ENCODE measurements around the gene VILL. TPM values are rescaled to one million over a fixed set of nuclear protein-coding genes. Genes with fewer than 3 reads are reported as not detected.

Gene VILL
- total and polyA plus RNA-seq, 2 donors (not counting 3 experiments of a cell fraction or from before 2014, with no cell fraction given) = 9.0 to 10.0 TPM

DNA sequence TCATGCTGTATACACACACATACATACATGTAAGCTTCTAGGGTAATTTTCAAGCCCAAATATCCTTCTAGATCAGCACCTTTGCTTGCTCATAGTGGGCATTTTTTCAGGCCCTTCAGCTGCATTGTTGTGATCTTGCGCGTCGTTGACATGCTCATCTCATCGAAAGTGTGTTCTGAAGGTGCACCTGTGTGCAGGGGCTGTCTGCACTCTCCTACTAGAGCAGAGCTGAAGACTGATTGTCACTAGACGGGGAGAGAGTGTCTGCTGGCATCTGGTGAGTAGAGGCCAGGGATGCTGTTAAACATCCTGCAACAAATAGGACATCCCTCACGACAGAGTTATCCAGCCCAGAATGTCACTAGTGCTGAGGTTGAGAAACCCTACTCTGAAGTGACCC, 35.7 kb upstream of the VILL start:
- H3K79me2 ChIP-seq (ENCODE audit: control insufficient read depth, insufficient read depth, low read length) = no peaks in the 10 kb centered on the region
- TF ChIP-seq JUN (IDR thresholded peaks at IDR 0.05; ENCODE audit: borderline replicate concordance, insufficient read depth, insufficient read length, low read depth) = no peak
- no peak for TF ChIP-seq EZH2 (IDR thresholded peaks at IDR 0.05; ENCODE audit: borderline replicate concordance, low read depth, low read length, severe bottlenecking)
- no peak for TF ChIP-seq MYC (IDR thresholded peaks at IDR 0.05; ENCODE audit: low read depth, low read length)
- TF ChIP-seq, protein P1, sequence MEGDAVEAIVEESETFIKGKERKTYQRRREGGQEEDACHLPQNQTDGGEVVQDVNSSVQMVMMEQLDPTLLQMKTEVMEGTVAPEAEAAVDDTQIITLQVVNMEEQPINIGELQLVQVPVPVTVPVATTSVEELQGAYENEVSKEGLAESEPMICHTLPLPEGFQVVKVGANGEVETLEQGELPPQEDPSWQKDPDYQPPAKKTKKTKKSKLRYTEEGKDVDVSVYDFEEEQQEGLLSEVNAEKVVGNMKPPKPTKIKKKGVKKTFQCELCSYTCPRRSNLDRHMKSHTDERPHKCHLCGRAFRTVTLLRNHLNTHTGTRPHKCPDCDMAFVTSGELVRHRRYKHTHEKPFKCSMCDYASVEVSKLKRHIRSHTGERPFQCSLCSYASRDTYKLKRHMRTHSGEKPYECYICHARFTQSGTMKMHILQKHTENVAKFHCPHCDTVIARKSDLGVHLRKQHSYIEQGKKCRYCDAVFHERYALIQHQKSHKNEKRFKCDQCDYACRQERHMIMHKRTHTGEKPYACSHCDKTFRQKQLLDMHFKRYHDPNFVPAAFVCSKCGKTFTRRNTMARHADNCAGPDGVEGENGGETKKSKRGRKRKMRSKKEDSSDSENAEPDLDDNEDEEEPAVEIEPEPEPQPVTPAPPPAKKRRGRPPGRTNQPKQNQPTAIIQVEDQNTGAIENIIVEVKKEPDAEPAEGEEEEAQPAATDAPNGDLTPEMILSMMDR (IDR thresholded peaks at IDR 0.05; ENCODE audit: extremely low read depth in 1 of 2, insufficient read depth in 1 of 2, low read depth in 1 of 2, low read length in 2 of 2) = no peak
- TF ChIP-seq GATA2 (IDR thresholded peaks at IDR 0.05; ENCODE audit: insufficient read depth, insufficient read length, low read depth, low read length) = no peak
- TF ChIP-seq POLR2AphosphoS5 (IDR thresholded peaks at IDR 0.05; ENCODE audit: insufficient read depth, low read depth, low read length) = no peak
- no peak for TF ChIP-seq POLR2A (IDR thresholded peaks at IDR 0.05; ENCODE audit: low read depth, low read length)
- TF ChIP-seq FOS (IDR thresholded peaks at IDR 0.05; ENCODE audit: borderline replicate concordance, insufficient read depth, low read length) = no peak
- TF ChIP-seq, protein P2, sequence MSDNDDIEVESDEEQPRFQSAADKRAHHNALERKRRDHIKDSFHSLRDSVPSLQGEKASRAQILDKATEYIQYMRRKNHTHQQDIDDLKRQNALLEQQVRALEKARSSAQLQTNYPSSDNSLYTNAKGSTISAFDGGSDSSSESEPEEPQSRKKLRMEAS (IDR thresholded peaks at IDR 0.05; ENCODE audit: insufficient read depth, insufficient read length) = no peak
- BruUV-seq (replicated peaks) = no TSS peak
- DNase-seq (ENCODE audit: low read depth, low spot score) (no peak), FAIRE-seq (no peak)
- no peaks in the 10 kb centered on the region for H3K9me3 ChIP-seq (replicated peaks; ENCODE audit: control insufficient read depth, insufficient read depth, low read length)
- H3K4me2 ChIP-seq (ENCODE audit: insufficient read depth, low read length) = no peak overlapping the region
- no peaks in the 10 kb centered on the region for H3K9me1 ChIP-seq (replicated peaks; ENCODE audit: control insufficient read depth, extremely low read depth, insufficient read depth, low read length)
- intact Hi-C loops (cut with micrococcal nuclease) = loop anchor here (5.0 kb wide), 1 partner anchor 963 kb away; the partner anchor contains the start of genes EPM2AIP1 and MLH1
- no peak overlapping the region for H2AFZ ChIP-seq (ENCODE audit: low read depth, low read length)
- dilution Hi-C loops (cut with MboI; ENCODE audit: extremely low pct_ligation_motif_present, low sequenced_read_pairs) = no loop called here
- H3K36me3 ChIP-seq (ENCODE audit: control insufficient read depth in 2 of 2, extremely low read depth in 1 of 2, insufficient read depth in 2 of 2, low read length in 2 of 2) = no peaks in the 10 kb centered on the region
- H3K27me3 ChIP-seq (ENCODE audit: control insufficient read depth in 2 of 2, insufficient read depth in 2 of 2, low read length in 2 of 2) = no peaks in the 10 kb centered on the region
- H3K4me1 ChIP-seq (ENCODE audit: control insufficient read depth, extremely low read depth, insufficient read depth, low read length) = peaks cover 32% of the 10 kb centered on the region
- ChIA-PET POLR2A (no interaction called here), CTCF (interaction anchor here (3.0 to 5.0 kb wide), 2 partner anchors 11 to 100 kb away, joined by 11 to 57 read pairs; no protein-coding TSS in a partner anchor)
- H3K4me3 ChIP-seq (replicated peaks in 1 of 3; ENCODE audit: insufficient read depth in 1 of 3, low read depth in 1 of 3, low read length in 3 of 3) = no peak overlapping the region
- no peak overlapping the region for H3K9ac ChIP-seq (replicated peaks; ENCODE audit: extremely low read depth, insufficient read depth, low read length)
- H3K27ac ChIP-seq (ENCODE audit: insufficient read depth, low read depth, low read length) = no peak overlapping the region
- H4K20me1 ChIP-seq (replicated peaks; ENCODE audit: control insufficient read depth, extremely low read depth, insufficient read depth, low read length) = no peaks in the 10 kb centered on the region
